ENCODE results near the gene ADD1. TPM values are rescaled to one million over a fixed set of nuclear protein-coding genes. Genes with fewer than 3 reads are reported as not detected.
A peak's percentile ranks its signal among the peaks of the same experiment; 100 is the strongest.
"Not testable (repeated sequence)": the region's sequence is repeated elsewhere in the genome, so short reads cannot be mapped to it uniquely, and the experiment has no call there.

ADD1 gene
- total RNA-seq, 1 experiment from 2014 or later, result 121 TPM

DNA sequence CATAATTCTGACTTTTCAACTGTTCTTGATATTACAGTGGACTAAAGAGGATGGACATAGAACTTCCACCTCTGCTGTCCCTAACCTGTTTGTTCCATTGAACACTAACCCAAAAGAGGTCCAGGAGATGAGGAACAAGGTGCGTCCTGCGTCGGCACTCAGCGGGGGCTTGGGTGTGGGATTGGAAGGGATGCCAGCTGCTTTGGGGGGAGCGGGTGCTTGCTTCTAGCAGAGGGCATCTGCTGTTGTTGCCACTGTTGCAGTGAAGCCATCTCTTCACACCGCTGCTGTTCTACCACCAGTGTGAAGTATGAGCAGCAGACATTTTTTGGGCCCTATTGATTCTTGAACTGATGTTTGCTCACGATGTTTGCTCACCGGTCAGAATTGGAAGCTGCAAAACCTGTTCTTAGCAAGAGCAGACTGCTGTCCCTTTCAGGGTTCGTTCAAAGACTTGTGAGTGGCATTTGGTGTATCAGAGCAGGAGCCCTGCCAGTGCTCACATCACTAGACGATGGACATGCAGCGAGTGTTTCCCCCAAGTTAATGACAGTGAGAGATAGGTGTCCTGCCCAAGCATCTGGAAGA is 64.2 kb downstream of the ADD1 start:
- in situ Hi-C loops (cut with HindIII; ENCODE audit: low sequenced_read_pairs), result no loop called here
- no peak for DNase-seq (ENCODE audit: low spot score)

- DNase-seq (ENCODE audit: low spot score), result no peak
These were observed 65.0 kb downstream of the ADD1 start for GRCh38 chr4:2908686-2909085.

DNA sequence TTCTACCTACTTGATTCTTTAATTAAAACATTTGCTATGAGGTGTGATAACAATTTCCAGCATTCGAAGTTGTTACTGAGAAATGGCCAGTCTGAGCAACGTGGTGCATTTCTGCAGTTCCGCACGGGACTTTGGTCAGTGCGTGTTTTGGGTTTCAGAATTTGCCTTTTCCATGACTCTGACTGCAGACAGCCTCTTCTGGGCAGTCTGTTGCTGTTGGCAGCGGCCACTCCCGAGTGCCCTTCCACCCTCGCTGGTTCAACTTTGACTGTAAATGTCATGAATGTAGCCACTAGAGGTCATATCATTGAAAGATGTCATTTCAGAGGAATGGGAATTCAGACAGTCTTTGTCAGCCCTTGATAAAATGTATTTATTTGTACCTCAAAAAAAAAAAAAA is 65.9 kb downstream of the ADD1 start:
- no peak for DNase-seq (ENCODE audit: low spot score)
- in situ Hi-C loops (cut with HindIII; ENCODE audit: low sequenced_read_pairs), result no loop called here

More at GRCh38 chr4:2908686-2909085, 65.0 kb downstream of the ADD1 start:
- in situ Hi-C loops (cut with HindIII; ENCODE audit: low sequenced_read_pairs), result no loop called here

- in situ Hi-C loops (cut with HindIII; ENCODE audit: low sequenced_read_pairs), result no loop called here
- DNase-seq (ENCODE audit: low spot score), result peak; percentile 47
These were observed 66.8 kb downstream of the ADD1 start for GRCh38 chr4:2910409-2910808.

DNA sequence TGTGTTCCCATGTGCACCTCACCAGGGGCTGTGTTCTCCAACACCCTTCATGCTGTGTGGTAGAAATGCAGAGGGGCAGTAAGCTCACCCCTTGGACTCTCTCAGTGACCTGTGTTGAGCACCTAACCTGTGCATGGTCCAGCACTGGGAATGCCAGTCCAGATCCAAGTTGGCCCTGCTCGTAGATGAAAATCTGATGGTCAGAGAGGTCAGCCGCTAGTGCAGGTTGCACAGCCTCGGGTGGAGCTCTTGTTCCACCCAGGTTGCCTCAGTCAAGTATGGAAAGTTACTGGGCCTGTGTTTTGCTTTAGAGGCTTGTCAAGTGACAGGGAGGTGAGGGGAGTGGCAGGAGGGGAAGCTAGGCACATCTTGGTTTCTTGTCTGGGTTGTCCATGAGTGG is 68.2 kb downstream of the ADD1 start:
- DNase-seq (ENCODE audit: low spot score), result no peak
- in situ Hi-C loops (cut with HindIII; ENCODE audit: low sequenced_read_pairs), result no loop called here

- in situ Hi-C loops (cut with HindIII; ENCODE audit: low sequenced_read_pairs), result no loop called here
- no peak for DNase-seq (ENCODE audit: low spot score)
These were observed 69.5 kb downstream of the ADD1 start for GRCh38 chr4:2913168-2913567.

GRCh38 chr4:2914256-2915126 is 70.8 kb downstream of the ADD1 start:
- DNase-seq (ENCODE audit: low spot score), result no peak
- in situ Hi-C loops (cut with HindIII; ENCODE audit: low sequenced_read_pairs), result no loop called here

DNA sequence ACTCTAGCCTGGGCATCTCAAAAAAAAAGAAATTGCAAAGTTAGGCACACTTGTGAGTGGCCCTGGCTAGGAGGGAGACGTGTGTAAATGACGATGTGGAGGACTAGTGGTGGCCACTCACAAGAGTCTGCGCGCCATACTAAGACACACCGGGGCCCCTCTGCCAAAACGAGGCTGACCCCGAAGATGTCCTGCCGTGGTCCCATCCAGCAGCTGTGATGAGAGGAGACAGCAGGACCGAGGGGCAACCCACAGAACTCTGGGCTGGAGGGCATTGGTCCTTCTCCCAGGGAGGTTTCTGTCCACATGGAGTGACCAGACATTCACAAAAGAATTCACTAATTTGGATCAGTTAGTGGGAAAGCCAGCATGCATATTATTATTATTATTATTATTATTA is 72.1 kb downstream of the ADD1 start:
- in situ Hi-C loops (cut with HindIII; ENCODE audit: low sequenced_read_pairs), result no loop called here
- no peak for DNase-seq (ENCODE audit: low spot score)

GRCh38 chr4:2916696-2917095 is 73.1 kb downstream of the ADD1 start:
- in situ Hi-C loops (cut with HindIII; ENCODE audit: low sequenced_read_pairs), result not testable (repeated sequence)

DNA sequence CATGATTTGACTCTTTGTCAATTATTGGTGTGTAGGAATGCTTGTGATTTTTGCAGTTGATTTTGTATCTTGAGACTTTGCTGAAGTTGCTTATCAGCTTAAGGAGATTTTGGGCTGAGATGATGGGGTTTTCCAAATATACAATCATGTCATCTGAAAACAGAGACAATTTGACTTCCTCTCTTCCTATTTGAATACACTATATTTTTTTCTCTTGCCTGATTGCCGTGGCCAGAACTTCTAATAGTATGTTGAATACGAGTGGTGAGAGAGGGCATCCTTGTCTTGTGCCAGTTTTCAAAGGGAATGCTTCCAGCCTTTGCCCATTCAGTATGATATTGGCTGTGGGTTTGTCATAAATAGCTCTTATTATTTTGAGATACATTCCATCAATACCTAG is 74.7 kb downstream of the ADD1 start:
- DNase-seq (ENCODE audit: low spot score); in situ Hi-C loops (cut with HindIII; ENCODE audit: low sequenced_read_pairs): not testable (repeated sequence)

More at GRCh38 chr4:2916696-2917095, 73.1 kb downstream of the ADD1 start:
- DNase-seq (ENCODE audit: low spot score), result not testable (repeated sequence)

DNA sequence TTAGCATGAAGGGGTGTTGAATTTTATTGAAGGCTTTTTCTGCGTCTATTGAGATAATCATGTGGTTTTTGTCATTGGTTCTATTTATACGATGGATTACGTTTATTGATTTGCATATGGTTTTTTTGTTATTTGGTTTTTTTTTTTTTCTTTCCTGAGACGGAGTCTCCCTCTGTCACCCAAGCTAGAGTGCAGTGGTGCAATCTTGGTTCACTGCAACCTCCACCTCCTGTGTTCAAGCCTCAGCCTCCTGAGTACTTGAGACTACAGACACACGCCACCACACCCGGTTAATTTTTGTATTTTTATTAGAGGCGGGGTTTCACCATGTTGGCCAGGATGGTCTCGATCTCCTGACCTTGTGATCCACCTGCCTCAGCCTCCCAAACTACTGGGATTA is 75.1 kb downstream of the ADD1 start:
- DNase-seq (ENCODE audit: low spot score); in situ Hi-C loops (cut with HindIII; ENCODE audit: low sequenced_read_pairs): not testable (repeated sequence)

DNA sequence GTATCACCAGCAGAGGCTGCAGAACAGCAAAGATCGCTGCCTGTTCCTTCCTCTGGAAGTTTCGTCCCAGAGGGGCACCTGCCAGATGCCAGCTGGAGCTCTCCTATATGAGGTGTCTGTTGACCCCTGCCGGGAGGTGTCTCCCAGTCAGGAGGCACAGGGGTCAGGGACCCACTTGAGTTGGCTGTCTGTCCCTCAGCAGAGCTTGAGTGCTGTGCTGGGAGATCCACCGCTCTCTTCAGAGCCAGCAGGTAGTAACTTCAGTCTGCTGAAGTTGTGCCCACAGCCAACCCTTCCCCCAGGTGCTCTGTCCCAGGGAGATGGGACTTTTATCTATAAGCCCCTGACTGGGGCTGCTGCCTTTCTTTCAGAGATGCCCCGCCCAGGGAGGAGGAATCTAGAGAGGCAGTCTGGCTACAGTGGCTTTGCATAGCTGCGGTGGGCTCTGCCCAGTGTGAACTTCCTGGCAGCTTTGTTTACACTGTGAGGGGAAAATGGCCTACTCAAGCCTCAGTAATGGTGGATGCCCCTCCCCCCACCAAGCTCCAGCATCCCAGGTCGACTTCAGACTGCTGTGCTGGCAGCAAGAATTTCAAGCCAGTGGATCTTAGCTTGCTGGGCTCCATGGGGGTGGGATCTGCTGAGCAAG is 78.9 kb downstream of the ADD1 start:
- DNase-seq (ENCODE audit: low spot score), result not testable (repeated sequence)
- in situ Hi-C loops (cut with HindIII; ENCODE audit: low sequenced_read_pairs), result loop anchor here (5.0 kb wide), 1 partner anchor 55 kb away; no protein-coding TSS in a partner anchor

- DNase-seq (ENCODE audit: low spot score), result no peak
- in situ Hi-C loops (cut with HindIII; ENCODE audit: low sequenced_read_pairs), result loop anchor here (5.0 kb wide), 1 partner anchor 56 kb away; no protein-coding TSS in a partner anchor
These were observed 79.5 kb downstream of the ADD1 start for GRCh38 chr4:2923141-2923551.

DNA sequence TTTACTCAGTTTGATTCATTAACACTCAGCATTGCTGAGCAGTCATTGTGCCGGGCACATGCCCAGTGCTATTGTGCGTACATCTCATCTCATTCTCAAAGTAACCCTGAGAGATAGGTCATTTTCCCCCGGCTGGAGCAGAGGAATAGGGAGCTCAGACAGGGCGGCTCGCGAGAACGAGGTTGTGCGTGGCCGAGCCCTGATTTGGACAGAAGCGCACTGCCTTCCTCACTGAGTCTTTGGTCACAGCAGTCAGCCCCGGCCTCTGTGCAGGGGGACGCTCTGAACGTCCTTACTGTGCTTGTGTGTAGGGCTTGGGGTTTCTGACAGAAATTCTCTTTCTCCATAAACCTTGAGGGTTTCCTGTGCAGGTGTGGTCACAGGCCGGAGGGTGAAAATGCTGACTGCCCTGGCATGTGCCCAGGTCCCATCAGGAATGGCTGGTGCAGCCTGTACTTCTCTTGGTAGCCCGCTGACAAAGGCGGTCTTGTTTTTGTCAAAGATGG is 80.1 kb downstream of the ADD1 start:
- peak; percentile 77 for DNase-seq (ENCODE audit: low spot score)
- in situ Hi-C loops (cut with HindIII; ENCODE audit: low sequenced_read_pairs), result loop anchor here (5.0 kb wide), 1 partner anchor 56 kb away; no protein-coding TSS in a partner anchor

DNA sequence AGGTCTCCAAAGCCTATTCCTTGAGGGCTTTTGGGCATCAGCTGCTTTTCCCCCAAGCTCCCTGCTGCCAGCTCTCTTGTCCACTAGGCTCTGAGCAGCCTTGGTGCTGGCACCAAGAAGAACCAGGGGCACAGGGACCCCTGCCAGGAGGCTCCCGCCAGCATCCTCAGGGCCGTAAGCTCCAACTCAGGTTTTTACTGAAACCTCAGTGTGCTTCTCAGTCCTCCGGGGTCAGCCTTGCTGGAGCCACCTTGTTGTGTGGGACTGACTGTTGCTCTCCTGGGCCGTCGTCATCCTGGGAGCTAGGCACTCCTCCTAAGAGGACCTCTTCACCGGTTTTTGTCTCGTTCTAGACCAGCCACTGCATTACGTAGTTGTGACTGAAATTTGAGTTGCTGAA is 80.6 kb downstream of the ADD1 start:
- in situ Hi-C loops (cut with HindIII; ENCODE audit: low sequenced_read_pairs), result loop anchor here (5.0 kb wide), 1 partner anchor 57 kb away; no protein-coding TSS in a partner anchor
- no peak for DNase-seq (ENCODE audit: low spot score)

DNA sequence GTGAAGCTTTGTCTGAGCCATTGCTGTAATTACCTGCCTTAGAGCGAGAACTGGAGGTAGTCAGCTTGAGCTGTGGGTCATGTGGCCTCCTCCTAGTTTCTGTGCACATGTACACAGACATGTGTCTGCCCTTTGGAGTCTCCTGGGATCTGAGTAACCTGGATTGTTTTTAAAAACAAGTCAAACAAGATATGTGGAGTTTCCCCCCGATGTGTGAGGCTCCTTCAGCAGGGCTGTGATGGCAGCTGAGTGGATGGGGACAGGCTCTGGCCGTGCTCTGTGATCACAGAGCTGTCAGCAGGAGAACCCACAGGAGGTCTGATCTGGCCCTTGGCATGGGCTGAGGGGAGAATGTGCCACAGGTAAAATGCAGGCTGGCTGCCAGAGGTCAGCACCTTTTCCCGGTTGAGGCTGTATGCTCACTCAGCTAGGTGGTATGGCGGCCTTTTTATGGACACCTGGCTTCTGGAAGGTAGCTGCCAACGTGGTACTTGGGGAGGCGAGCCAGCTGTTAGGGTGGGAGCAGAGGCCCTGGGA is 81.2 kb downstream of the ADD1 start:
- in situ Hi-C loops (cut with HindIII; ENCODE audit: low sequenced_read_pairs), result loop anchor here (5.0 kb wide), 1 partner anchor 58 kb away; no protein-coding TSS in a partner anchor
- DNase-seq (ENCODE audit: low spot score), result peak; percentile 73

GRCh38 chr4:2925496-2925895 is 81.9 kb downstream of the ADD1 start:
- in situ Hi-C loops (cut with HindIII; ENCODE audit: low sequenced_read_pairs), result no loop called here

GRCh38 chr4:2925931-2926860 is 82.6 kb downstream of the ADD1 start:
- DNase-seq (ENCODE audit: low spot score), result no peak

More at GRCh38 chr4:2925496-2925895, 81.9 kb downstream of the ADD1 start:
- no peak for DNase-seq (ENCODE audit: low spot score)

More at GRCh38 chr4:2925931-2926860, 82.6 kb downstream of the ADD1 start:
- in situ Hi-C loops (cut with HindIII; ENCODE audit: low sequenced_read_pairs), result no loop called here
